DND-41 (cell line): ENCODE results near the gene MACROD2.

ENCODE experiments used
- ATAC-seq: fragments of 200-7000 bp; cut with Tn5 transposase; 3 replicates; pipeline ENCODE4 v1.9.1; 2021; ENCODE audit warnings: low read depth; ENCODE audit not compliant: insufficient read depth
- DNase-seq: peaks from one replicate; pipeline ENCODE4 v3.0.0-alpha.2; 2020
- H2AFZ ChIP-seq: 2 replicates; pipeline ENCODE4 v1.6.0; 2012; ENCODE audit warnings: low read depth, low read length
- H3K27ac ChIP-seq: 2 replicates; pipeline ENCODE4 v1.5.1; 2012; ENCODE audit warnings: low read length, inconsistent platforms
- H3K27me3 ChIP-seq: fragments of 200-600 bp; sonication (generic); 2 replicates; pipeline ENCODE4 v1.6.0; 2012; ENCODE audit warnings: low read length, mild to moderate bottlenecking, inconsistent platforms; ENCODE audit not compliant: insufficient read depth, poor library complexity
- H3K36me3 ChIP-seq: 2 replicates; pipeline ENCODE4 v1.5.1; 2012; ENCODE audit warnings: low read length, inconsistent platforms; ENCODE audit not compliant: insufficient read depth
- H3K4me1 ChIP-seq: 2 replicates; pipeline ENCODE4 v1.5.1; 2012; ENCODE audit warnings: mild to moderate bottlenecking, low read length; ENCODE audit not compliant: insufficient read depth
- H3K4me2 ChIP-seq: 2 replicates; pipeline ENCODE4 v1.6.0; 2012; ENCODE audit warnings: mild to moderate bottlenecking, moderate library complexity, low read length, inconsistent platforms; ENCODE audit not compliant: insufficient read depth
- H3K4me3 ChIP-seq, 2 experiments: fragments of 200-600 bp in 1 of 2; shearing (Covaris generic) in 1 of 2; 2 replicates each; pipeline ENCODE4 v1.5.1; 2012 to 2016; ENCODE audit warnings: inconsistent platforms in 2 of 2, low read length in 2 of 2, mild to moderate bottlenecking in 2 of 2, low read depth in 1 of 2, moderate library complexity in 1 of 2
- H3K79me2 ChIP-seq: 2 replicates; pipeline ENCODE4 v1.6.0; 2012; ENCODE audit warnings: low read length, inconsistent platforms; ENCODE audit not compliant: insufficient read depth
- H3K9ac ChIP-seq: 2 replicates; pipeline ENCODE4 v1.6.0; 2012; ENCODE audit warnings: low read depth, mild to moderate bottlenecking, inconsistent platforms, low read length, moderate library complexity
- H3K9me3 ChIP-seq: 2 replicates; pipeline ENCODE4 v1.5.1; 2012; ENCODE audit warnings: low read length, moderate library complexity, mild to moderate bottlenecking, inconsistent platforms; ENCODE audit not compliant: insufficient read depth, severe bottlenecking
- H4K20me1 ChIP-seq: 2 replicates; pipeline ENCODE4 v1.6.0; 2012; ENCODE audit warnings: low read length; ENCODE audit not compliant: insufficient read depth
- CTCF ChIP-seq: IDR thresholded peaks from 2 replicates; pipeline ENCODE4 v1.5.1; 2012; ENCODE audit warnings: borderline replicate concordance, low read length, moderate library complexity, mild to moderate bottlenecking; ENCODE audit not compliant: poor library complexity, severe bottlenecking; ENCODE audit errors: extremely low read depth
- EZH2 ChIP-seq: IDR thresholded peaks from 3 replicates; pipeline ENCODE4 v1.6.1; 2012; ENCODE audit warnings: borderline replicate concordance, low read depth, mild to moderate bottlenecking, moderate library complexity, low read length, inconsistent platforms; ENCODE audit not compliant: severe bottlenecking

The MACROD2 gene

GRCh38 chr20:15705975-15706374 is 1710.7 kb downstream of the MACROD2 start:
- Histone ChIP-seq H3K4me1 (no peaks in the 10 kb centered on the region), H3K36me3 (no peaks in the 10 kb centered on the region), H2AFZ (no peak overlapping the region), H3K4me2 (no peak overlapping the region), H3K27me3 (no peaks in the 10 kb centered on the region), H3K4me3 (no peak overlapping the region), H3K27ac (no peak overlapping the region), H3K9ac (no peak overlapping the region), H4K20me1 (no peaks in the 10 kb centered on the region), H3K79me2 (no peaks in the 10 kb centered on the region), H3K9me3 (no peaks in the 10 kb centered on the region)
- DNase-seq = no peak
- no peak for ATAC-seq
- TF ChIP-seq CTCF = no peak
- no peak for TF ChIP-seq EZH2

GRCh38 chr20:15706719-15707118 is 1711.4 kb downstream of the MACROD2 start:
- no peaks in the 10 kb centered on the region for H4K20me1 ChIP-seq
- no peak overlapping the region for H3K9ac ChIP-seq
- H3K4me3 ChIP-seq = no peak overlapping the region
- ATAC-seq = no peak
- H3K9me3 ChIP-seq = no peaks in the 10 kb centered on the region
- no peak for DNase-seq
- TF ChIP-seq CTCF (no peak), EZH2 (no peak)
- no peaks in the 10 kb centered on the region for H3K79me2 ChIP-seq
- H3K4me1 ChIP-seq = no peaks in the 10 kb centered on the region
- H3K27ac ChIP-seq = no peak overlapping the region
- peaks cover 3% of the 10 kb centered on the region for H3K27me3 ChIP-seq
- no peak overlapping the region for H3K4me2 ChIP-seq
- H3K36me3 ChIP-seq = no peaks in the 10 kb centered on the region
- no peak overlapping the region for H2AFZ ChIP-seq

- Histone ChIP-seq H3K27ac (no peak overlapping the region), H3K9me3 (no peaks in the 10 kb centered on the region), H3K4me1 (no peaks in the 10 kb centered on the region), H3K36me3 (no peaks in the 10 kb centered on the region), H3K4me3 (no peak overlapping the region), H4K20me1 (no peaks in the 10 kb centered on the region), H3K79me2 (no peaks in the 10 kb centered on the region), H3K4me2 (no peak overlapping the region), H3K9ac (no peak overlapping the region), H3K27me3 (peaks cover 3% of the 10 kb centered on the region), H2AFZ (no peak overlapping the region)
- DNase-seq = peak; percentile 42
- TF ChIP-seq CTCF = peak; percentile 61
- no peak for TF ChIP-seq EZH2
- no peak; the same call in 2 of the 3 replicates for ATAC-seq
Measured at GRCh38 chr20:15708984-15709598, 1713.8 kb downstream of the MACROD2 start.
